Keratinocyte (primary cell): ENCODE data around the gene LNPEP. TPM values are rescaled to one million over a fixed set of nuclear protein-coding genes. Genes with fewer than 3 reads are reported as not detected.

Source experiments
- DNase-seq: peaks from one replicate; pipeline ENCODE4 v3.0.0-alpha.2; 2011; ENCODE audit warnings: low read depth, missing footprints, low spot score
- FAIRE-seq: peaks from 2 replicates; lab custom pipeline; 2011; peaks lifted over from hg19 to GRCh38; lab: Jason Lieb, UNC
- H2AFZ ChIP-seq: 2 replicates; pipeline ENCODE4 v1.6.0; 2012; ENCODE audit warnings: low read length, control low read depth, inconsistent platforms; ENCODE audit not compliant: control insufficient read depth
- H3K27ac ChIP-seq: 2 replicates; pipeline ENCODE4 v1.5.1; 2011; ENCODE audit warnings: low read length; ENCODE audit not compliant: control insufficient read depth, insufficient read depth
- H3K27me3 ChIP-seq: 3 replicates; pipeline ENCODE4 v1.6.0; 2011; ENCODE audit warnings: low read length; ENCODE audit not compliant: control insufficient read depth, insufficient read depth; ENCODE audit errors: extremely low read depth
- H3K36me3 ChIP-seq, 2 experiments: 2 replicates in 1 of 2; 3 replicates in 1 of 2; pipeline ENCODE4 v1.5.1; 2011; ENCODE audit warnings: low read length in 2 of 2, mild to moderate bottlenecking in 1 of 2; ENCODE audit not compliant: control insufficient read depth in 2 of 2, insufficient read depth in 2 of 2; ENCODE audit errors: extremely low read depth in 1 of 2
- H3K4me1 ChIP-seq: 3 replicates; pipeline ENCODE4 v1.5.1; 2011; ENCODE audit warnings: low read length; ENCODE audit not compliant: control insufficient read depth, insufficient read depth; ENCODE audit errors: extremely low read depth
- H3K4me2 ChIP-seq: 3 replicates; pipeline ENCODE4 v1.6.0; 2011; ENCODE audit warnings: low read depth, low read length; ENCODE audit not compliant: control insufficient read depth, insufficient read depth; ENCODE audit errors: extremely low read depth
- H3K4me3 ChIP-seq, 3 experiments: fragments of 200-600 bp in 1 of 3; sonication (generic) in 1 of 3; 2 replicates in 2 of 3; 3 replicates in 1 of 3; pipeline ENCODE4 v1.5.1; 2011 to 2016; ENCODE audit warnings: low read length in 3 of 3, mild to moderate bottlenecking in 3 of 3, control low read depth in 2 of 3, inconsistent platforms in 1 of 3, low read depth in 1 of 3, mixed read lengths in 1 of 3, mixed run types in 1 of 3, moderate library complexity in 1 of 3; ENCODE audit not compliant: control insufficient read depth in 2 of 3, insufficient read depth in 2 of 3; ENCODE audit errors: extremely low read depth in 1 of 3
- H3K79me2 ChIP-seq: 2 replicates; pipeline ENCODE4 v1.6.0; 2012; ENCODE audit warnings: low read length; ENCODE audit not compliant: control insufficient read depth, insufficient read depth
- H3K9ac ChIP-seq: 3 replicates; pipeline ENCODE4 v1.6.0; 2011; ENCODE audit warnings: low read length; ENCODE audit not compliant: control insufficient read depth, insufficient read depth; ENCODE audit errors: extremely low read depth
- H3K9me1 ChIP-seq: 3 replicates; pipeline ENCODE4 v1.6.0; 2011; ENCODE audit warnings: low read length; ENCODE audit not compliant: control insufficient read depth, insufficient read depth; ENCODE audit errors: extremely low read depth
- H3K9me3 ChIP-seq: 2 replicates; pipeline ENCODE4 v1.5.1; 2012; ENCODE audit warnings: low read depth, low read length; ENCODE audit not compliant: control insufficient read depth
- H4K20me1 ChIP-seq: 3 replicates; pipeline ENCODE4 v1.6.0; 2011; ENCODE audit warnings: low read length; ENCODE audit not compliant: control insufficient read depth, insufficient read depth; ENCODE audit errors: extremely low read depth
- EZH2 ChIP-seq: IDR thresholded peaks from one replicate; pipeline ENCODE4 v1.6.1; 2012; ENCODE audit warnings: inconsistent platforms, mild to moderate bottlenecking, low read length, moderate library complexity
- dilution Hi-C: fragments of 300-500 bp; cut with MboI; formaldehyde crosslinking; loops from one replicate; pipeline ENCODE4 v1.7.0; 2020; ENCODE audit warnings: low sequenced_read_pairs; ENCODE audit not compliant: extremely low pct_ligation_motif_present
- polyA plus RNA-seq, 5 experiments: library from polyadenylated mRNA; depleted of rRNA in 3 of 5; stranded (reverse) in 3 of 5; stranded (forward) in 1 of 5; unstranded in 1 of 5; fragments of >200 nt; gene quantifications; 1 replicate in 1 of 5; 2 replicates in 3 of 5; 3 replicates in 1 of 5; pipeline versions ENCODE4 v1.2.1 to v1.2.3, GENCODE V29; 2011 to 2012; ENCODE audit warnings: missing spikeins in 2 of 5, low read depth in 1 of 5, low replicate concordance in 1 of 5
- TF ChIP-seq, protein P1 (sequence below), 3 experiments: IDR thresholded peaks in 1 of 3; conservative IDR thresholded peaks in 1 of 3; optimal IDR thresholded peaks in 1 of 3; 2 replicates in 2 of 3; 3 replicates in 1 of 3; pipeline versions ENCODE3 to v1.5.1; 2011; ENCODE audit warnings: low read length in 3 of 3, mild to moderate bottlenecking in 3 of 3, moderate library complexity in 2 of 3, control low read depth in 1 of 3, inconsistent platforms in 1 of 3; ENCODE audit not compliant: insufficient read depth in 2 of 3; ENCODE audit errors: extremely low read depth in 1 of 3

LNPEP gene
- polyA plus RNA-seq, 1 donor (not counting 4 experiments of a cell fraction or from before 2014, with no cell fraction given) = 26.6 TPM

DNA sequence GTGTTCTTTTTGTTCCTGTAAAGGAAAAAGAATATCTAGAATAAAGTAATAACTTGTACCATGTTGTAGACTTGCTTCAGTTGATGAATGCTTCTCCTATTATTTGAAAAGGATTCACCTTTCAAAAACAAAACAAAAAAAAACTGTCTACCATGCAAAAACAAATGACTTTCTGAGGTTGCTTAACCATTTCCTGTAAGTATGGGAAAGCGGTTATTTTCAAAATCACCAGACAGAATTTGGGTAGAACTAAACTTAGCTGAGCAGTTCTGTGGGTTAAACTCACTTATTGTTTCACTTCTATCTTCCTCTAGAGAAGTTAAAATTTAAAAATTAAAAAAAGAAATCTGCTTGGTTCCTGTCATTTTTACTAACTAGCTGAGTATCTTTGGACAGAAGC lies 25.2 kb downstream of the LNPEP start:
- Histone ChIP-seq H3K36me3 (no peaks in the 10 kb centered on the region), H3K27ac (no peak overlapping the region), H3K27me3 (no peaks in the 10 kb centered on the region), H2AFZ (no peak overlapping the region), H3K9me1 (no peaks in the 10 kb centered on the region), H4K20me1 (no peaks in the 10 kb centered on the region), H3K79me2 (peaks cover 66% of the 10 kb centered on the region), H3K9me3 (no peaks in the 10 kb centered on the region), H3K4me3 (no peak overlapping the region), H3K9ac (no peak overlapping the region), H3K4me1 (peaks cover 31% of the 10 kb centered on the region), H3K4me2 (no peak overlapping the region)
- dilution Hi-C loops = no loop called here
- no peak for DNase-seq
- TF ChIP-seq, protein P1, sequence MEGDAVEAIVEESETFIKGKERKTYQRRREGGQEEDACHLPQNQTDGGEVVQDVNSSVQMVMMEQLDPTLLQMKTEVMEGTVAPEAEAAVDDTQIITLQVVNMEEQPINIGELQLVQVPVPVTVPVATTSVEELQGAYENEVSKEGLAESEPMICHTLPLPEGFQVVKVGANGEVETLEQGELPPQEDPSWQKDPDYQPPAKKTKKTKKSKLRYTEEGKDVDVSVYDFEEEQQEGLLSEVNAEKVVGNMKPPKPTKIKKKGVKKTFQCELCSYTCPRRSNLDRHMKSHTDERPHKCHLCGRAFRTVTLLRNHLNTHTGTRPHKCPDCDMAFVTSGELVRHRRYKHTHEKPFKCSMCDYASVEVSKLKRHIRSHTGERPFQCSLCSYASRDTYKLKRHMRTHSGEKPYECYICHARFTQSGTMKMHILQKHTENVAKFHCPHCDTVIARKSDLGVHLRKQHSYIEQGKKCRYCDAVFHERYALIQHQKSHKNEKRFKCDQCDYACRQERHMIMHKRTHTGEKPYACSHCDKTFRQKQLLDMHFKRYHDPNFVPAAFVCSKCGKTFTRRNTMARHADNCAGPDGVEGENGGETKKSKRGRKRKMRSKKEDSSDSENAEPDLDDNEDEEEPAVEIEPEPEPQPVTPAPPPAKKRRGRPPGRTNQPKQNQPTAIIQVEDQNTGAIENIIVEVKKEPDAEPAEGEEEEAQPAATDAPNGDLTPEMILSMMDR (optimal IDR thresholded peaks at IDR 0.05 in 1 of 3, IDR thresholded peaks at IDR 0.05 in 1 of 3, conservative IDR thresholded peaks at IDR 0.05 in 1 of 3; ENCODE audit: extremely low read depth in 1 of 3, insufficient read depth in 2 of 3, low read length in 3 of 3) = no peak
- no peak for TF ChIP-seq EZH2
- FAIRE-seq = no peak

DNA sequence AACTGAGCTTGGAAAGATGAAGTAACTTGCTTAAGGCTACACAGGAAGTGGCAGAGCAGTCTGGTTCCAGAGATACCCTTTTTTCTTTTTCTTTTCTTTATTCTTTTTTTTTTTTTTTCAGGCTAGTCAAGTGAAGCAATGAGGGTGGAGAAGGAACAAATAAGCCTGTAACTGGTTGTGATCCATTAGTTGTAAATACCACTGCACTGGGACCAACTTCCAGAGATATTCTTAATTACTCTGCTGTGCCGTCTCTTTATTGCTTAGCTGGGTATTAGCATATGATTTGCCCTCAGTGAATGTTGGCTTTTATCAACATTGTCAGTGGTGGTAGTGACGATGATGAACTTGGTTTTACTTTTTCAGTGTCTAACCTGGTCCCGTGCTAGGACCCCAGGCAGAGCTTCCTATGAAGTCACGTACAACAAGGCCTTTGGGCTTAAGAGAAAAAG lies 26.7 kb downstream of the LNPEP start:
- Histone ChIP-seq H3K36me3 (no peaks in the 10 kb centered on the region), H2AFZ (peak overlapping the region; percentile 78), H3K4me1 (peaks cover 32% of the 10 kb centered on the region), H3K9ac (peak overlapping the region; percentile 40), H3K79me2 (peaks cover 57% of the 10 kb centered on the region), H3K27ac (peak overlapping the region; percentile 71), H3K27me3 (no peaks in the 10 kb centered on the region), H3K4me3 (no peak overlapping the region), H4K20me1 (no peaks in the 10 kb centered on the region), H3K9me1 (no peaks in the 10 kb centered on the region), H3K4me2 (peak overlapping the region; percentile 76), H3K9me3 (no peaks in the 10 kb centered on the region)
- FAIRE-seq (no peak), DNase-seq (no peak)
- TF ChIP-seq, protein P1 (optimal IDR thresholded peaks at IDR 0.05 in 1 of 3, IDR thresholded peaks at IDR 0.05 in 1 of 3, conservative IDR thresholded peaks at IDR 0.05 in 1 of 3; ENCODE audit: extremely low read depth in 1 of 3, insufficient read depth in 2 of 3, low read length in 3 of 3) = no peak
- no peak for TF ChIP-seq EZH2
- dilution Hi-C loops = no loop called here
